Suppressor macrophage treated with lipopolysaccharide for 4 hours (primary cell): ENCODE results near the gene TRIM69.

Source experiments
- DNase-seq: peaks from one replicate; pipeline ENCODE4 v3.0.0-alpha.2; 2020

The TRIM69 gene

DNA sequence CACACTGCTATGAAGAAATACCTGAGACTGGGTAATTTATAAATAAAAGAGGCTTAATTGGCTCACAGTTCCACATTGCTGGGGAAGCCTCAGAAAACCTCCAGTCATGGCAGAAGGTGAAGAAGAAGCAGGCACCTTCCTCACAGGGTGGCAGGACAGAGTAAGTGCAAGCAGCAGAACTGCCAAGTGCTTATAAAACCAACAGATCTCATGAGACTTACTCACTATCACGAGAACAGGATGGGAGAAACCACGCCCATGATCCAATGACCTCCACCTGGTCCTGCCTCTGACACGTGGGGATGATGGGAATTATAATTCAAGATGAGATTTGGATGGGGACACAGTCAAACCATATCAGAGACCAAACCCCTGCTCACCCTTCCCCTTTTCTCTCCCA is 75.0 kb downstream of the TRIM69 start:
- DNase-seq: no peak

DNA sequence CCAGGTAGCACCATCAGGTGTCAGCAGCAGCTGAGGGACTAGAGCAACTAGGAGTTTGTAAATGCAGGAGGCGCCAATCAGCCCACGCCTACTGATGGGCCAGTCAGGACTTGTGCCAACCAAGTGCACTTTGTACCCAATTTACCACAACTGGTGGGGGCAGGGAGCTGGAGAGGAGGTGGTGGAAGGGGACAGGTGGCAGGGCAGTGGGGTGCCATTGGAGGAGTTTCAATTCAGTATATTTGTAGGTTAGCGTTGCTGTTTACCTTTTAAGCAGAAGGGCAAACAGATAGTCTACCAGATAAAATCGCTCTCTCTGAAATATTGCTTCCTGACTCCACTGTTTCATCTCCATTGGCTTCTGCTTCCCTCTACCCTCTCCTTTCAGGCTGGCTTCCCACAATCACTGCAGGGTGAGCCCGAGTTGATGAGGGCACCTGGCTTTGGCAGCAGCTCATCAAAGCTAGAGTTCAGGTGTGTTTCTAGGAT is 75.7 kb downstream of the TRIM69 start:
- no peak for DNase-seq

DNA sequence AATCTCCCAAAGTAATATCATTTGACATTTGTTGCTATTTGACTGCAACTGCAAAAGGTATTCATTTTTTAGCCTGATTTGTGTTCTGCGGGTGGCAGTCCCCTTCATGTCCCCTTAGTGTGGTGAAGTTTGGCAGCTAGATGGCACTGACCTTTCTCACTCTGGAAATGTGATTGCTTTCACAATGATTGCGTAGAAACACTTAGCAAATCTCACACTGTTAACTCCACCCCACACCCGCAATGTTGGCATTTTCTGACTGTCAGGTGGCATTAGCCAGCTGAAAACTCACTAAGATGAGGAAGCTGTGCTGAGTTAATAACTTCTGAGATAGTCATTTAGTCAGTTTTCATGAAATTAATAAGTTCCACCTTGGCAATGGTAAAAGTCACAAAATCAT is 76.9 kb downstream of the TRIM69 start:
- DNase-seq: peak; percentile 63
